ENCODE measurements around the gene PDCD1.

PDCD1 gene

GRCh38 chr2:241808721-241809382 lies 49.8 kb downstream of the PDCD1 start, which contains the start of gene NEU4:
TSS of gene NEU4 (plus strand) at chr2:241809193. CDS start at chr2:241814485, 5,292 bp downstream.
- TF ChIP-seq FOXP2 (optimal IDR thresholded peaks at IDR 0.05; ENCODE audit: borderline replicate concordance, extremely low read depth, extremely low read length, insufficient read depth): no peak
- no peak for TF ChIP-seq SIN3A (IDR thresholded peaks at IDR 0.05; ENCODE audit: borderline replicate concordance, insufficient read depth, low read length)
- TF ChIP-seq POLR2AphosphoS5 (IDR thresholded peaks at IDR 0.05; ENCODE audit: low read depth, low read length): no peak
- no peak for TF ChIP-seq REST (IDR thresholded peaks at IDR 0.05; ENCODE audit: insufficient read depth in 1 of 2, low read depth in 2 of 2, low read length in 2 of 2)
- no peak for TF ChIP-seq TAF1 (IDR thresholded peaks at IDR 0.05; ENCODE audit: borderline replicate concordance, insufficient read depth, low read length)

GRCh38 chr2:241808051-241808720 lies 50.5 kb downstream of the PDCD1 start:
- no peak for TF ChIP-seq TAF1 (IDR thresholded peaks at IDR 0.05; ENCODE audit: borderline replicate concordance, insufficient read depth, low read length)
- TF ChIP-seq POLR2AphosphoS5 (IDR thresholded peaks at IDR 0.05; ENCODE audit: low read depth, low read length): no peak
- no peak for TF ChIP-seq REST (IDR thresholded peaks at IDR 0.05; ENCODE audit: insufficient read depth in 1 of 2, low read depth in 2 of 2, low read length in 2 of 2)
- TF ChIP-seq FOXP2 (optimal IDR thresholded peaks at IDR 0.05; ENCODE audit: borderline replicate concordance, extremely low read depth, extremely low read length, insufficient read depth): no peak
- TF ChIP-seq SIN3A (IDR thresholded peaks at IDR 0.05; ENCODE audit: borderline replicate concordance, insufficient read depth, low read length): no peak

GRCh38 chr2:241804326-241805229 lies 54.1 kb downstream of the PDCD1 start:
- TF ChIP-seq REST (IDR thresholded peaks at IDR 0.05; ENCODE audit: insufficient read depth in 1 of 2, low read depth in 2 of 2, low read length in 2 of 2): no peak
- no peak for TF ChIP-seq TAF1 (IDR thresholded peaks at IDR 0.05; ENCODE audit: borderline replicate concordance, insufficient read depth, low read length)
- no peak for TF ChIP-seq SIN3A (IDR thresholded peaks at IDR 0.05; ENCODE audit: borderline replicate concordance, insufficient read depth, low read length)
- TF ChIP-seq FOXP2 (optimal IDR thresholded peaks at IDR 0.05; ENCODE audit: borderline replicate concordance, extremely low read depth, extremely low read length, insufficient read depth): no peak
- no peak for TF ChIP-seq POLR2AphosphoS5 (IDR thresholded peaks at IDR 0.05; ENCODE audit: low read depth, low read length)

GRCh38 chr2:241803387-241804325 lies 55.0 kb downstream of the PDCD1 start:
- TF ChIP-seq REST (IDR thresholded peaks at IDR 0.05; ENCODE audit: insufficient read depth in 1 of 2, low read depth in 2 of 2, low read length in 2 of 2): no peak
- no peak for TF ChIP-seq FOXP2 (optimal IDR thresholded peaks at IDR 0.05; ENCODE audit: borderline replicate concordance, extremely low read depth, extremely low read length, insufficient read depth)
- no peak for TF ChIP-seq SIN3A (IDR thresholded peaks at IDR 0.05; ENCODE audit: borderline replicate concordance, insufficient read depth, low read length)
- TF ChIP-seq TAF1 (IDR thresholded peaks at IDR 0.05; ENCODE audit: borderline replicate concordance, insufficient read depth, low read length): no peak
- TF ChIP-seq POLR2AphosphoS5 (IDR thresholded peaks at IDR 0.05; ENCODE audit: low read depth, low read length): no peak

All from PFSK-1 (cell line).